H1 (cell line): ENCODE measurements around the gene SLK. TPM values are rescaled to one million over a fixed set of nuclear protein-coding genes. Genes with fewer than 3 reads are reported as not detected.

Experiments
- CTCF ChIA-PET: fragments of 300-600 bp; sonication (Branson Sonifier 250); formaldehyde crosslinking; loops from one replicate; lab custom pipeline; 2021; ENCODE audit not compliant: partially characterized antibody; lab: Charles Lee
- POLR2A ChIA-PET: fragments of 300-600 bp; sonication (Branson Sonifier 250); formaldehyde crosslinking; loops from one replicate; lab custom pipeline; 2021; ENCODE audit warnings: inconsistent platforms; ENCODE audit not compliant: partially characterized antibody; lab: Charles Lee
- DNase-seq, 2 experiments: peaks; one replicate each; pipeline versions ENCODE4 v3.0.0 to v3.0.0-alpha.2; 2010 to 2022; ENCODE audit warnings: low spot score in 2 of 2, low read depth in 1 of 2, mixed read lengths in 1 of 2
- FAIRE-seq: peaks from 2 replicates; lab custom pipeline; 2011; peaks lifted over from hg19 to GRCh38; lab: Jason Lieb, UNC
- H2AFZ ChIP-seq: 2 replicates; pipeline ENCODE4 v1.8.1; 2012; ENCODE audit warnings: low read length, inconsistent platforms
- H2AK5ac ChIP-seq: 2 replicates; pipeline ENCODE4 v1.6.1; 2013; ENCODE audit warnings: low read depth, low read length
- H2BK120ac ChIP-seq: replicated peaks from 2 replicates; pipeline ENCODE3; 2013; ENCODE audit warnings: low read depth, low read length, inconsistent platforms
- H2BK12ac ChIP-seq: 2 replicates; pipeline ENCODE4 v1.6.1; 2013; ENCODE audit warnings: low read depth, low read length
- H2BK15ac ChIP-seq: 2 replicates; pipeline ENCODE4 v1.6.1; 2013; ENCODE audit warnings: low read length
- H2BK20ac ChIP-seq: 2 replicates; pipeline ENCODE4 v1.6.1; 2013; ENCODE audit warnings: low read length
- H2BK5ac ChIP-seq: 2 replicates; pipeline ENCODE4 v1.6.1; 2013; ENCODE audit warnings: low read depth, low read length
- H3K14ac ChIP-seq: 2 replicates; pipeline ENCODE4 v1.6.1; 2013; ENCODE audit warnings: inconsistent platforms; ENCODE audit not compliant: insufficient read length
- H3K18ac ChIP-seq: 2 replicates; pipeline ENCODE4 v1.6.1; 2013; ENCODE audit warnings: low read length; ENCODE audit errors: extremely low read depth
- H3K23ac ChIP-seq: 2 replicates; pipeline ENCODE4 v1.6.1; 2013; ENCODE audit warnings: inconsistent platforms; ENCODE audit not compliant: insufficient read length
- H3K23me2 ChIP-seq: 2 replicates; pipeline ENCODE4 v1.6.1; 2013; ENCODE audit warnings: low read depth, low read length
- H3K27ac ChIP-seq: 2 replicates; pipeline ENCODE4 v1.6.1; 2011; ENCODE audit warnings: low read depth, low read length, inconsistent platforms
- H3K27me3 ChIP-seq, 4 experiments: replicated peaks in 1 of 4; 1 replicate in 1 of 4; 2 replicates in 3 of 4; pipeline versions ENCODE4 v1.6.1 to v1.8.1; 2011 to 2013; ENCODE audit warnings: low read length in 3 of 4, mild to moderate bottlenecking in 3 of 4, inconsistent platforms in 2 of 4, mixed read lengths in 2 of 4, moderate library complexity in 1 of 4; ENCODE audit not compliant: control insufficient read depth in 3 of 4, insufficient read depth in 3 of 4; ENCODE audit errors: extremely low read depth in 1 of 4
- H3K36me3 ChIP-seq, 4 experiments: 2 replicates each; pipeline versions ENCODE4 v1.6.1 to v1.8.1; 2011 to 2013; ENCODE audit warnings: mild to moderate bottlenecking in 4 of 4, low read length in 3 of 4, moderate library complexity in 2 of 4, control low read depth in 1 of 4, inconsistent platforms in 1 of 4; ENCODE audit not compliant: insufficient read depth in 4 of 4, control insufficient read depth in 2 of 4
- H3K4ac ChIP-seq: replicated peaks from 2 replicates; pipeline ENCODE3; 2013; ENCODE audit warnings: low read length, low read depth, mixed read lengths, inconsistent platforms; ENCODE audit not compliant: insufficient read length
- H3K4me1 ChIP-seq, 4 experiments: replicated peaks in 1 of 4; 1 replicate in 1 of 4; 2 replicates in 3 of 4; pipeline versions ENCODE4 v1.6.1 to v1.8.1; 2011 to 2013; ENCODE audit warnings: low read length in 3 of 4, inconsistent platforms in 2 of 4, mixed read lengths in 1 of 4; ENCODE audit not compliant: insufficient read depth in 4 of 4, control insufficient read depth in 3 of 4
- H3K4me2 ChIP-seq, 2 experiments: 2 replicates each; pipeline versions ENCODE4 v1.6.1 to v1.8.1; 2011 to 2013; ENCODE audit warnings: low read depth in 2 of 2, low read length in 2 of 2, control low read depth in 1 of 2, inconsistent platforms in 1 of 2, mild to moderate bottlenecking in 1 of 2; ENCODE audit not compliant: insufficient read depth in 1 of 2
- H3K4me3 ChIP-seq, 4 experiments: fragments of 200-600, 300-600 bp in 1 of 4; sonication (generic), shearing (Covaris generic), sonication (Bioruptor Twin) in 1 of 4; 2 replicates each; pipeline versions ENCODE4 v1.5.1 to v1.8.1; 2011 to 2016; ENCODE audit warnings: low read length in 4 of 4, low read depth in 3 of 4, control low read depth in 2 of 4, inconsistent platforms in 2 of 4, mild to moderate bottlenecking in 2 of 4, mixed read lengths in 1 of 4, moderate library complexity in 1 of 4; ENCODE audit not compliant: insufficient read depth in 2 of 4; ENCODE audit errors: extremely low read depth in 1 of 4
- H3K56ac ChIP-seq: replicated peaks from 2 replicates; pipeline ENCODE3; 2013; ENCODE audit warnings: low read depth, mild to moderate bottlenecking, mixed read lengths, low read length, inconsistent platforms; ENCODE audit not compliant: insufficient read length
- H3K79me1 ChIP-seq: 2 replicates; pipeline ENCODE4 v1.6.1; 2013; ENCODE audit warnings: low read depth, low read length, control low read depth
- H3K79me2 ChIP-seq, 2 experiments: 2 replicates each; pipeline versions ENCODE4 v1.6.1 to v1.8.1; 2012 to 2013; ENCODE audit warnings: low read length in 2 of 2, mild to moderate bottlenecking in 2 of 2, inconsistent platforms in 1 of 2; ENCODE audit not compliant: insufficient read depth in 2 of 2, control insufficient read depth in 1 of 2
- H3K9ac ChIP-seq, 4 experiments: replicated peaks in 1 of 4; 1 replicate in 1 of 4; 2 replicates in 3 of 4; pipeline versions ENCODE4 v1.6.1 to v1.8.1; 2011 to 2013; ENCODE audit warnings: low read depth in 3 of 4, low read length in 3 of 4, control low read depth in 2 of 4, mild to moderate bottlenecking in 2 of 4, moderate library complexity in 2 of 4, inconsistent platforms in 1 of 4; ENCODE audit errors: extremely low read depth in 1 of 4
- H3K9me3 ChIP-seq, 2 experiments: 2 replicates each; pipeline versions ENCODE4 v1.6.1 to v1.8.1; 2012 to 2013; ENCODE audit warnings: mild to moderate bottlenecking in 2 of 2, moderate library complexity in 2 of 2, control low read depth in 1 of 2, inconsistent platforms in 1 of 2, low read depth in 1 of 2, low read length in 1 of 2, mixed read lengths in 1 of 2; ENCODE audit not compliant: insufficient read depth in 2 of 2
- H4K20me1 ChIP-seq, 2 experiments: replicated peaks in 1 of 2; 2 replicates each; pipeline versions ENCODE3 to v1.8.1; 2011 to 2013; ENCODE audit warnings: inconsistent platforms in 2 of 2, low read length in 2 of 2, mild to moderate bottlenecking in 1 of 2; ENCODE audit not compliant: insufficient read depth in 2 of 2, control insufficient read depth in 1 of 2
- H4K5ac ChIP-seq: 2 replicates; pipeline ENCODE4 v1.6.1; 2013; ENCODE audit warnings: low read length, low read depth, mixed read lengths, inconsistent platforms; ENCODE audit not compliant: insufficient read length
- H4K8ac ChIP-seq: 2 replicates; pipeline ENCODE4 v1.8.0; 2013; ENCODE audit warnings: mild to moderate bottlenecking, moderate library complexity, low read length, inconsistent platforms; ENCODE audit not compliant: insufficient read depth; ENCODE audit errors: extremely low read depth
- H4K91ac ChIP-seq: replicated peaks from 2 replicates; pipeline ENCODE3; 2013; ENCODE audit warnings: low read length, mixed read lengths, inconsistent platforms; ENCODE audit not compliant: insufficient read length
- BRCA1 ChIP-seq: IDR thresholded peaks from 2 replicates; pipeline ENCODE4 v1.6.1; 2012; ENCODE audit warnings: low read depth, low read length, improper control_type of control experiment
- CBX5 ChIP-seq: fragments of 300-800, 300-1000 bp; sonication (generic); IDR thresholded peaks from 2 replicates; pipeline ENCODE4 v1.7.1; 2016; ENCODE audit warnings: antibody characterized with exemption, low read length, low read depth
- GABPA ChIP-seq: IDR thresholded peaks from 2 replicates; pipeline ENCODE4 v1.6.1; 2011; ENCODE audit warnings: mild to moderate bottlenecking, low read length, moderate library complexity, borderline replicate concordance; ENCODE audit not compliant: insufficient read depth
- HDAC2 ChIP-seq, 2 experiments: fragments of 300-600 bp in 1 of 2; sonication (generic) in 1 of 2; IDR thresholded peaks; 2 replicates each; pipeline ENCODE4 v1.6.1; 2011 to 2012; ENCODE audit warnings: low read depth in 2 of 2, low read length in 2 of 2, mild to moderate bottlenecking in 2 of 2, moderate library complexity in 2 of 2, borderline replicate concordance in 1 of 2, inconsistent platforms in 1 of 2
- NRF1 ChIP-seq: IDR thresholded peaks from 2 replicates; pipeline ENCODE4 v1.6.1; 2011; ENCODE audit warnings: mild to moderate bottlenecking, low read depth, low read length, improper control_type of control experiment
- POLR2A ChIP-seq, 2 experiments: IDR thresholded peaks; 1 replicate in 1 of 2; 2 replicates in 1 of 2; pipeline ENCODE4 v1.6.1; 2011; ENCODE audit warnings: low read depth in 2 of 2, low read length in 2 of 2, mild to moderate bottlenecking in 2 of 2; ENCODE audit errors: control extremely low read depth in 1 of 2
- SAP30 ChIP-seq: fragments of 300-600 bp; sonication (generic); IDR thresholded peaks from 2 replicates; pipeline ENCODE4 v1.7.1; 2012; ENCODE audit warnings: low read length, moderate library complexity, mild to moderate bottlenecking, inconsistent platforms; ENCODE audit not compliant: insufficient read depth, insufficient replicate concordance
- SIN3A ChIP-seq, 2 experiments: IDR thresholded peaks in 1 of 2; conservative IDR thresholded peaks in 1 of 2; 2 replicates each; pipeline ENCODE4 v1.6.1; 2011 to 2012; ENCODE audit warnings: low read length in 2 of 2, improper control_type of control experiment in 1 of 2, low read depth in 1 of 2, mild to moderate bottlenecking in 1 of 2
- SIRT6 ChIP-seq: IDR thresholded peaks from one replicate; pipeline ENCODE4 v1.7.1; 2012; ENCODE audit warnings: low read length, inconsistent platforms
- SP4 ChIP-seq: IDR thresholded peaks from 2 replicates; pipeline ENCODE4 v1.6.1; 2012; ENCODE audit warnings: low read length, inconsistent platforms
- TEAD4 ChIP-seq: IDR thresholded peaks from 2 replicates; pipeline ENCODE4 v1.6.1; 2012; ENCODE audit warnings: low read depth, low read length, inconsistent platforms, mixed read lengths
- WGBS, 2 experiments: shearing (Covaris generic) in 1 of 2; methylation state at CpG; one replicate each; pipeline versions ENCODE4 v1.1.6 to v1.1.7; 2013 to 2015; ENCODE audit warnings: low lambda C conversion rate in 2 of 2, mixed read lengths in 2 of 2, inconsistent platforms in 1 of 2, low coverage in 1 of 2, missing lambda C conversion rate in 1 of 2; ENCODE audit not compliant: insufficient replicate concordance in 2 of 2, insufficient coverage in 1 of 2, insufficient read length in 1 of 2; ENCODE audit errors: extremely low coverage in 1 of 2, missing lambda C conversion rate in 1 of 2; 5-methylcytosine and 5-hydroxymethylcytosine counted together
- polyA plus RNA-seq, 7 experiments: library from polyadenylated mRNA; depleted of rRNA in 3 of 7; stranded (reverse) in 5 of 7; unstranded in 2 of 7; fragments of >200 nt in 5 of 7; fragments of 200-250 nt in 2 of 7; gene quantifications; 1 replicate in 5 of 7; 2 replicates in 1 of 7; 4 replicates in 1 of 7; pipeline versions ENCODE4 v1.2.1 to v1.2.3, GENCODE V29; 2011 to 2013; ENCODE audit warnings: missing spikeins in 2 of 7, mixed read lengths in 2 of 7
- total RNA-seq: library from RNA; stranded (reverse); fragmentation: NEBNext Ultra II Directional; extraction: Animal tissue kit (Norgen Biotek cat#: 25700); gene quantifications from 2 replicates; pipeline ENCODE4 v1.2.1, GENCODE V29; 2021

Gene SLK
- total and polyA plus RNA-seq, 2 of the 8 experiments (the other 6 are each of a cell fraction or from before 2014, with no cell fraction given): 2.7 to 18.3 TPM

DNA sequence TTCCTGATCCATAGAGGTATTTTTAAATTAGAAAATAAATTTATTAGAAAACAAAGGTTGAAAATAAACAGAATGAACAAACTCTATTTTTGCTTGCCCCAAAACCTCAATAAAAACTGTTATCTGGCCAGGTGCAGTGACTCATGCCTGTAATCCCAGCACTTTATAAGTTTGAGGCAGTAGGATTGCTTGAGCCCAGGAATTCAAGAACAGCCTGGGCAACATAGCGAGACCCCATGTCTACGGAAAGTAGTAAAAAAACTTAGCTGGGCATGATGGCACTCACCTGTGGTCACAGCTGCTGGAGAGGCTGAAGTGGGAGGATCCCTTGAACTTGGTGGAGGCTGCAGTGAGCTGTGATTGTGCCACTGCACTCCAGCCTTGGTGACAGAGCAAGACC lies 10.3 kb downstream of the SLK start:
- no peak overlapping the region for H3K27ac ChIP-seq
- H3K4ac ChIP-seq: no peak overlapping the region
- H2BK120ac ChIP-seq: no peak overlapping the region
- ChIA-PET POLR2A (no interaction called here), CTCF (no interaction called here)
- no peak overlapping the region for H2BK5ac ChIP-seq
- no peak overlapping the region for H3K18ac ChIP-seq
- H4K8ac ChIP-seq: no peak overlapping the region
- H2BK20ac ChIP-seq: no peak overlapping the region
- DNase-seq (no peak), FAIRE-seq (no peak)
- H3K9ac ChIP-seq: no peak overlapping the region; a peak in 1 of 7 replicates
- peaks cover 0 to 21% of the 10 kb centered on the region in 2 experiments; a peak in 2 of 4 replicates for H3K79me2 ChIP-seq
- H3K4me3 ChIP-seq: no peak overlapping the region
- H3K9me3 ChIP-seq: no peaks in the 10 kb centered on the region
- H3K56ac ChIP-seq: no peak overlapping the region
- H3K14ac ChIP-seq: no peak overlapping the region
- no peak overlapping the region for H4K5ac ChIP-seq
- H2AFZ ChIP-seq: no peak overlapping the region
- no peak overlapping the region for H3K4me2 ChIP-seq
- no peaks in the 10 kb centered on the region for H3K27me3 ChIP-seq
- H2BK12ac ChIP-seq: no peak overlapping the region
- no peak overlapping the region for H4K91ac ChIP-seq
- no peak overlapping the region for H2BK15ac ChIP-seq
- no peaks in the 10 kb centered on the region for H3K36me3 ChIP-seq
- 91% methylated on average over 2 of the region's 2 CpGs; no CpG with 5 or more reads in 1 of the 2 experiments for WGBS, 2 experiments
- H3K4me1 ChIP-seq: no peaks in the 10 kb centered on the region
- H3K23ac ChIP-seq: no peak overlapping the region
- no peak overlapping the region for H2AK5ac ChIP-seq
- H3K79me1 ChIP-seq: no peaks in the 10 kb centered on the region
- no peaks in the 10 kb centered on the region for H4K20me1 ChIP-seq
- no peaks in the 10 kb centered on the region for H3K23me2 ChIP-seq
- no peak for TF ChIP-seq NRF1
- no peak for TF ChIP-seq BRCA1
- no peak for TF ChIP-seq HDAC2 (IDR thresholded peaks at IDR 0.05; ENCODE audit: borderline replicate concordance in 1 of 2, low read depth in 2 of 2, low read length in 2 of 2)
- no peak for TF ChIP-seq CBX5
- TF ChIP-seq SP4: no peak
- no peak for TF ChIP-seq TEAD4
- no peak for TF ChIP-seq POLR2A (IDR thresholded peaks at IDR 0.05; ENCODE audit: control extremely low read depth in 1 of 2, low read depth in 2 of 2, low read length in 2 of 2)
- TF ChIP-seq SAP30: no peak
- no peak for TF ChIP-seq SIN3A (conservative IDR thresholded peaks at IDR 0.05 in 1 of 2, IDR thresholded peaks at IDR 0.05 in 1 of 2; ENCODE audit: low read depth in 1 of 2, low read length in 2 of 2)
- no peak for TF ChIP-seq GABPA
- TF ChIP-seq SIRT6: no peak
